GM19043 (cell line): Measurements from ENCODE around the gene WDR6.
"Not testable (repeated sequence)": the region's sequence is repeated elsewhere in the genome, so short reads cannot be mapped to it uniquely, and the experiment has no call there.

Experiments used
- ATAC-seq: cut with Tn5 transposase; IDR thresholded peaks from one replicate; pipeline ENCODE4 v1.9.1; 2021; ENCODE audit warnings: low read depth; ENCODE audit not compliant: unreplicated experiment

The WDR6 gene

DNA sequence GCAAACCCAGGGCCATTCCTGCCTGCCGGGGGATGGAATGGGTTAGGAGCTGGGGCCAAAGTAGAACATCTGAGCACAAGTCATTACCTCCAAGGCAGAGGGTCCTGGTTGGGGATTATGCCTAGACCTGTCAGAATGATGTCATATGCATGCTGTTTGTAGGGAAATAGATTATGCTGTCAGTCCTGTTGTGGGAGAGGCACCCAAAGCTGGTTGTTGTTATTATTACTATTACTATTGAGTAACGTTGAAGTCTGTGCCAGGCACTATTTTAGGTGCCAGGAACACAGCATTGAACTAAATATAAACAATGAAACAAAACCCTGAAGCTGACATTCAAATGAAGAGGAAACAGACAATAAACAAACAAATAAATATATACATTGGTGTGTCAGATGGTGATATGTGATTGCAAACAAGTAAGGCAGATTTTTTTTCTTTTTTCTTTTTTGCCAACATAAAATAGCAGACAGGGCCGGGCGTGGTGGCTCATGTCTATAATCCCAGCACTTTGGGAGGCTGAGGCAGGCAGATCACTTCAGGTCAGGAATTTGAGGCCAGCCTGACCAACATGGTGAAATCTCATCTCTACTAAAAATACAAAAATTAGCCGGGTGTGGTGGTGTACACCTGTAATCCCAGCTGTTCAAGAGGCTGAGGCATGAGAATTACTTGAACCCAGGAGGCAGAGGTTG is 15.2 kb upstream of the WDR6 start:
- no peak for ATAC-seq

DNA sequence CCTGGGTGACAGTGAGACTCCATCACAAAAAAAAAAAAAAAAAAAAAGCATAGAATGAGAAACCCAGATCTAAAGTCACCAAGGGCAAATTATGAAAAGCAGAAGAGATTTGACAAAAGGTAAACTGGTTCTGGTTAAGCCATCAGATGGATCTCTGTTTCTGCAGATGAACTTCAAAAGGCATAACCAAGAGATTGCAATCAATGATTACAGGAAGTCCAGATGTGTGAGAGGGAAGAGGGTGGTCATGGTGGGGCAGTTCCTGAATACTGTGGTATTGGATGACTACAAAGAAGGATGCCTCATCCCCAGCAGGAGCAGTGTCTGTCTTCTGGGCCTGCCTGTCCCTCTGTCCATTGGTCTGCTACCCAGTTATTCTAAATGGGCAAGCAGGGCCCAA is 13.4 kb upstream of the WDR6 start:
- no peak for ATAC-seq

DNA sequence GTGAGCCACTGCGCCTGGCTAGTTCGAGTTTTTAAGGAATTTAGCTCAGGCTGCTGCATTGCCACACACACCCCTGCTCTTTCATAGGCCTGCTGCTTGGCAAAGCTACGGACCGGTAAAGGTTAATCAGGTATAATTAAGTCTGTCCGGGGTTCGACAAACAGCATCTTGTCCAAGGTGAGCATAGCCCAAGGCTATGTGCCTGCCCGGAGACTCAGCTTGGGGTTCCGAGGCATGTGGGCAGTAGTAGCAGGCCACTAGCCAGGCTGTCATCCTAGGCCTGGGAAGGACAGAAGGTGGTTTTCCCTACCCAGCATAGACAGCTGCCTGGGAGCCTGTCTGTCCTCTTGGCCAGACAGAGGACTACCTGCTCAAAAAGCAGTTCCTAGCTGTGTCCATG is 10.6 kb upstream of the WDR6 start:
- no peak for ATAC-seq

DNA sequence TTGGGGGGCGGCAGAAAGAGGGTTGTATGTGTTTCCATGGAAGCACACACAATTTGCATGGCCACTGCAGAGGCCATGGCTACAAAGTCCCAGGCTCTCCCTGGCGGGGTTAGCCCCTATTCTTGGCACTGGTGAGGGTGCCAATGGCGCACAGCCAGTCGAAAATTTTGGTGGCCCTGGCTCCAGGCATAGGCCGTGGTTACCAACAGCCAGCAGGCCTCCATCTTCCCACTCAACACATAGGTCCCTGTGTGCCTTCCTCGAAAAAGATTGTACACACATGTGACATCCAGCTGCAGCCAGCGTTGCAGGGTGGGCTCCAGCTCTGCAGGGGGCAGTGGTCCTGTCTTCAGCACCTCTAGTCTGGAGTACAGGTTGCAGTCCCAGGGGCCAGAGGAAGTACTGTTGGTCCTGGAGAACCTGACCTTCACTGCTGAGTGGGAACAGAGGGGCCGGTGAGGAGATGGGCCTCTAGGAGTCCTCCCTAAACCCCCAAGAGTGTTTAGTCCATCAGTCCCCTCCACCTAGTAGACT is 10.0 kb upstream of the WDR6 start:
- no peak for ATAC-seq

DNA sequence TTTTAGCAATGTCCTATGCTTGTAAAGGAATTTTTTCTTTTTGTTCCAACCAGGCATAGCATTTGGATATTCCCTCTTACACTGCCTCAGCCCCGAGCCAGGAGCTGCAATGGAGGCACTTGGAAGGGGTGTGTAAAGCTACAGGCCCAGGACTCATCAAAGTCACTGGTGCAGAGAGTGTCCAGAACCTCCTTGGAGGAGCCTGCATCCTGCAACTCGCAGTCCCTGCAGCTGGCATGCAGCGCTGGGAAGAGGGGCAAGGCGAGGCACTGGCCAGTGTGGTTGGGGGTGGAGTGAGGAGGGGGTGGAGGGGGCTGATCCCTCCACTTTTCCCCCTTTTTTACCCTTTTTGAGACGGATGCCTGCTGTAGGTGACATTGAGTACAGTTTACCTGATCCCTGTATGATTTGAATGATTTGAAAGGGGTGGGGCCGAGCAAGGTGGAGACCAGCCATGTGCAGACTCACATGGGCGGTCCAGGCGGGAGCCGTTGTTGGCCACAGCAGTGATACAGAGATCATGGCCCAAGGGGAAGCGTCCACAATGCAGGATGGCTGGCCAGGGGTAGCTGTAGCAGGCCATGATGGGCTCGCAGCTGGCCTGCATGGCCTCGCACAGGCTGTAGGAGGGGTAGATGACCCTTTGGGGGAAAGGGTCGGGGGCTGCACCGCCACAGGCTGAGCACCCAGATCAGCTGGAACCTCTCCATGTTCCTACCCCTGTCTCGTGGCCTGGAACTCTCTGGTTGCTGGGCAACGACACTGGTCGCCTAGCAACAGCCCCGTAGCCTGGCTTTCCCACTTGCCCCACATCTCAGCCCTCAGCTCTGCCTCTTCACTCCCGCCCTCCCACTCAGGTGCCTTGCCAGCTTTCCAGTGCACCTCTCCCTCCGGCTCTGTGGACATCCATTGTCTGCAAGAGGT is 9.2 kb upstream of the WDR6 start:
- no peak for ATAC-seq

DNA sequence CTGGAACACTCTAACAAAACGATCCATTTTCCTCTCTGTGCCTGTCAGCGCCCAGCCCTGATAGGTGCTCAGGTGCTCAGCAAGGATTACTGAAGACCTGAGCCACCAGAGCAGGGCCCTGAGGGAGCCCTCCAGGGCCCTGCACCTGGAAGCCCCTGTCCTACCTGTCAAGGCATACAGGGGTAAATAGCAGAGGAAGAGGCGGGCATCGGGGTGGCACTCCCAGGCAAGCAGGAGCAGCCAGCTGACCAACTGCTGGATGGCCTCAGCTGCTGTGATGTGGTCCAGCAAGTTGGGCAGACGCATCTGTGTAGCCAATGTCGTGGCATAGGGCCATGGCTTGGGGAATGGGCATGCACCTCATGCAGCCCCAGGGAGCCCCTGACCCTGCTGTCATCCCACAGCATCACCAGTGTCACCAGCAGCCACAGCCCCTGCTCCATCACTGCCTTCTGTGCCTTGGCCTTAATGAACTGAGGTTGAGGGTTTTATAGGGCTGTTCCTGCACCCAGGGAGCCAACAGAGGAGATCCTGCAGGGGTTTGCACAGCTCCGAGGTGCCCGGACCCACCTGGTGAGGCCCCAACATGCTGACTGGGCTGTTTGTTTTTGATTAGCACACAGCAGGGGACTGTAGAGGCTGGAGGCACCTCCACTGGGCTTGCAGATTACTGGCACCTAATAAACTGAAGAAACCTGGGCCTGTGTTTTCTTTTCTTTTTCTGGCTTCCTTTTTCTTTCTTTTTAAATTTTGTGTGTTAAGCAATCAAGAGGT is 7.9 kb upstream of the WDR6 start:
- no peak for ATAC-seq

DNA sequence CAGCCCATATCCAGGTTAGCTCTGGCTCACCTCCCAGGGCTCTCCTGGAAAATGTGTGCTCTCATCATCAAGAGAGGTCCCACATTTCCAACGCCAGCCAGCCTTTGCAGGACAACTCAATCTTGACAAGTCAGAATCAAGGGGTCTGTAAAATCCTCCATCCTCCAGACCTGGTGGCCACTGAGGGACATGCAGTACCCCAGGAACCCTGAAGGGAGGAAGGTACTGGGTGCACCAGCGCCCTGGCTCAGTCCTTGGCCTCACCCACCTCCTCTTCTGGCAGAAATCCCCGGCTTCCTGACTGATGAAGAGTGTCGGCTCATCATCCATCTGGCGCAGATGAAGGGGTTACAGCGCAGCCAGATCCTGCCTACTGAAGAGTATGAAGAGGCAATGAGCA is 6.0 kb upstream of the WDR6 start:
- ATAC-seq = no peak

DNA sequence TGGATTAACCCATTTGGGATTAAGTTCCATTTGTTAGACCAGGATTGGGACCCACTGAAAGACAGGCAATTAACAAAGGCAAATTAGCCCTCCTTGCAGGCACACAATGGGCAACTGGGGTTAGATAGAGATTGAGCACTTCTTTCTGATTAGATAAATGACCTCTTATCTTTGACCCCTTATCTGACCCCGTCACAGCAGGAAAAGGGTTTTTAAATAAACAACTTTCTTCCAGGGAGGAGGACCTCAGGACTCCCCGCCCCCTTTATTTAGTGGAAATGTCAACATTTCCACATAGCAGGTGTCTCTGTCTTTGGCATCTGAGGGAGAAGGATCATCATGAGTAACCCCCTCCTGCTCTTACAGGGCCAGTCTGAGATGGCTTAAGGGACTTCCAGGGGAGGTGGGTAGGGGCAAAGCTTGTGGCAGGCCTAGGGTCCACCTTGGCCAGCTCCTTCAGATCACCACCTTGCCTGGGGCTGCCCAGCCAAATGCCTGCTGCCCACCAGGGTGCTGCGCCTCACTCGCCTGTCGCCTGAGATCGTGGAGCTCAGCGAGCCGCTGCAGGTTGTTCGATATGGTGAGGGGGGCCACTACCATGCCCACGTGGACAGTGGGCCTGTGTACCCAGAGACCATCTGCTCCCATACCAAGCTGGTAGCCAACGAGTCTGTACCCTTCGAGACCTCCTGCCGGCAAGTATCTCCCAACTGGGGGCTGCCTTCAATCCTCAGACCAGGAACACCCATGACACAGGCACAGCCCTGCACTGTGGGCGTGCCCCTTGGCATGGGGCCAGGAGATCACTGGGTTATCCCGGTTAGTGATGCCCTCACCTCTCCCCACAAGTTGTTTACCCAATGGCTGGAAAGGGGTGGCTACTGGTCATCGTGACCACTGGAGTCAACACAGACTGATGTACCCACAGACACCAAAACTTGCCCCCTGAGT is 2.6 kb upstream of the WDR6 start:
- ATAC-seq = no peak

DNA sequence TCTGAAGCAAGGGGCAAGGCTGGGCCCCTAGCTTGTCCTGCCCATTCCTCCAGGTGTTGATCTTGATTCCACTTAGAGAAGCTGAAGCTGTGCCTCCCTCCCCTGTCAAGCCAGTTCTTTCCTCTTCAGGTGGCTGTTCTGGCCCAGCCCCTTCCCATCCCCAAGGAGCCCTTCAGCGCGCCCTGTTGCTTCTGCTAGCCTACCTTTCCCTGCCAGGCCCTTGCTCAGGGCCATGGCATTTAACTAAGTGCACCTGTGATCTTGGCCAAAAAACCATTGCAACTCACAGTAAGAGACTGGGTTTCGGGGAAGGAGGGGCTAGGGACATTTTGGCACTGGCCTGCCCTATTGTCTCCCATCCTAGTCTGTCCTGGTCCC is 1.9 kb upstream of the WDR6 start:
- ATAC-seq = no peak

DNA sequence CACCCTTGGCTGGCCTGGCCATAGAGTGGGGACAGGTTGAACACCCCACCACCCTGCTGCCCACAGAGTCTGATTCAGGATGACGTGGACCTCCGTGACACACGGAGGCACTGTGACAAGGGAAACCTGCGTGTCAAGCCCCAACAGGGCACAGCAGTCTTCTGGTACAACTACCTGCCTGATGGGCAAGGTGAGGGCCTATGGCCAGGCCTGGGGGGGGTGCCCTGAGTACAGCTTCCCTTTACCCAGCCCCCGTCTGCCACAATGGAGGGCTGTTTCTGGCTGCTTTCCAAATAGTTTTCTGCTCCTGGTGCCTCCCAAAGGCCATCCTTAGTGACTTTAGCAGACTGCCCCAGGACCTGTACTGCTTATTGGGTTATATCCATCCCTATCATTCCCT is 1.2 kb upstream of the WDR6 start:
- no peak for ATAC-seq

DNA sequence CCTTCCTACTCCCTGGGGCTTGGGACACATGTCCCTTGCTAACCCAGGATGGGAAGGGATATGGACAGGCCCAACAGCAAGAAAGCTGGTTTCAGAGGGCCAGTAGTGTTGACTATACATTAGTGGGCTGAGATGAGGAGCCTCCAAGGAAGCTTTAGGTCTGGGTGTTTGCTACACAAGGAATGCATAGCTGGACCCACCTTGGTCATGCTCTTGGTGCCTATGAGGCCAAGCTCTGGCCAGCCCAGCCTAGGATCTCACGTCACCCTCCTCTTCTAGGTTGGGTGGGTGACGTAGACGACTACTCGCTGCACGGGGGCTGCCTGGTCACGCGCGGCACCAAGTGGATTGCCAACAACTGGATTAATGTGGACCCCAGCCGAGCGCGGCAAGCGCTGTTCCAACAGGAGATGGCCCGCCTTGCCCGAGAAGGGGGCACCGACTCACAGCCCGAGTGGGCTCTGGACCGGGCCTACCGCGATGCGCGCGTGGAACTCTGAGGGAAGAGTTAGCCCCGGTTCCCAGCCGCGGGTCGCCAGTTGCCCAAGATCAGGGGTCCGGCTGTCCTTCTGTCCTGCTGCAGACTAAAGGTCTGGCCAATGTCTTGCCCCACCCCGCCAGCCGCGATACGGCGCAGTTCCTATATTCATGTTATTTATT is 653 bp upstream of the WDR6 start:
- ATAC-seq = no peak

DNA sequence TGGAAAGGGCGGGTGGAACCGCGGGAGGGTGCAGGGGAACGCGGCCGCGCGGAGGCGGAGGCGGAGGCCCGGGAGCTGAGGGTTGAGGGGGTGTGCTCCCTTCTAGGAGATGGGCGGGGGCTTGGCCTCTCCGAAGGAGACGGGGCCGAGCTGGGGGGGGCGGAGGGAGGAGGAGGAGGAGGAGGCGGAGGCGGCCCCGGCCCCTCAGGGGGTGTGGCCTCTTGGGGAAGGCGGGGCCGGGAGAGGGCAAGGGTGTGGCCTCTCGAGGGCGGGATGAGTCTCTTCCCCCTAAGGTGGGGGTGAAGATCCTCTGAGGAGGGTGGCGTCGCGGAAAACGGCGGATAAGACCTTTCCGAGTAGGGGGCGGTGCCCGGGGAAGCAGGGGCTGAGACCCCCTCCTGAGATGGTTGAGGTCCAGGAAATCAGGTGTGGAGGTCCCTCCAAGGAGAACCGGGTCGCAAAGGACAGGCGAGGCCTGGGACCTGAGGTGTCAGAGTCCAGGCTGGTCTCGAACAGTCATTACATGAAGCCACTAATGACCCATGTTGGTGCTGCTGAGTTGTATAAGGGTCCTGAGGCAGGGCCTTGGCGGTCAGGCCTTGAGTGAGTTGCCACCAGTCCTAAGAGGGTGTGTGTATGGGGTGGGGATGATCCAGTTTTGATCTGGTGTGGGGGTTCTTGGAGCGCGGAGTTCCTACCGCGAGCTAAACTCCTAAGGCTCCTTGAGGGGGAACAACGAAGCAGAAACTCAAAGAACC is 759 bp downstream of the WDR6 start:
- peak; percentile 38 for ATAC-seq

DNA sequence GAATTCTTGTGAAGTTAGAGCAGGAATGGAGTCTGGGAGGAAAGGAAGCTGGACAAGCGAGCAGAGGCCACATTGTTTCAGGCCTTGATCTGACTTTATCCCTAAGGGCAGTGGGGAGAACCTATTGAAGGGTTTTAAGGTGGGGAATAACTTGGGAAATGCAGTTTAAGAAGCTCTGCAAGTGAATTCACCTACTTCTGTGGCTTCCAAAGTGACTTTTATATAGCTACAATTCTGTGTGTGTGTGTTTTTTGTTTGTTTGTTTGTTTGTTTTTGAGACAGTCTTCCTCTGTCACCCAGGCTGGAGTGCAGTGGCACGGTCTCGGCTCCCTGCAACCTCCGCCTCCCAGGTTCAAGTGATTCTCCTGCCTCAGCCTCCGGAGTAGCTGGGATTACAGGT is 1.4 kb downstream of the WDR6 start:
- not testable (repeated sequence) for ATAC-seq

DNA sequence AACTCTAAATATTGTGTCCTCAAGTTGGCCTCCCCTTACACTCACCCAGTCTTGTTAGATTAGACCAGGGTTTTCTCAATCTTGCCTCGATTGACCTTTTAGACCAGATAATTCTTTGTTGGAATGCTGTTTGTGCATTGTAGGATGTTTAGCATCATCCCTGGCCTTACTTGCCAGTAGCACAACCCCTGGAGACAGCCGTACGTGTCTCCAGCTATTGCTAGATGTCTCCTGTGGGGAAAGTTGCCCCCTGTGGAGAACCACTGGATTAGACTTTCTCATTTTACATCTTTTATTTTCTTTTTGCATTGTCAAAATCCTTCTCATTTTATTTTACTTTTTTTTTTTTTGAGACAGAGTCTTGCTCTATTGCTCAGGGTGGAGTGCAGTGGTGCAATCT is 2.2 kb downstream of the WDR6 start:
- no peak for ATAC-seq

DNA sequence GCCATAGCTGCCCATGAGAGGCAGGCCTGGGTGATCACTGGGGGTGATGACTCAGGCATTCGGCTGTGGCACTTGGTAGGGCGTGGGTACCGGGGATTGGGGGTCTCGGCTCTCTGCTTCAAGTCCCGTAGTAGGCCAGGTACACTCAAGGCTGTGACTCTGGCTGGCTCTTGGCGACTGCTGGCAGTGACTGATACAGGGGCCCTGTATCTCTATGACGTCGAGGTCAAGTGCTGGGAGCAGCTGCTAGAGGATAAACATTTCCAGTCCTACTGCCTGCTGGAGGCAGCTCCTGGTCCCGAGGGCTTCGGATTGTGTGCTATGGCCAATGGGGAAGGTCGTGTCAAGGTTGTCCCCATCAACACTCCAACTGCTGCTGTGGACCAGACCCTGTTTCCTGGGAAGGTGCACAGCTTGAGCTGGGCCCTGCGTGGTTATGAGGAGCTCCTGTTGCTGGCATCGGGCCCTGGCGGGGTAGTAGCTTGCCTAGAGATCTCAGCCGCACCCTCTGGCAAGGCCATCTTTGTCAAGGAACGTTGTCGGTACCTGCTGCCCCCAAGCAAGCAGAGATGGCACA is 5.3 kb downstream of the WDR6 start:
- ATAC-seq = no peak

DNA sequence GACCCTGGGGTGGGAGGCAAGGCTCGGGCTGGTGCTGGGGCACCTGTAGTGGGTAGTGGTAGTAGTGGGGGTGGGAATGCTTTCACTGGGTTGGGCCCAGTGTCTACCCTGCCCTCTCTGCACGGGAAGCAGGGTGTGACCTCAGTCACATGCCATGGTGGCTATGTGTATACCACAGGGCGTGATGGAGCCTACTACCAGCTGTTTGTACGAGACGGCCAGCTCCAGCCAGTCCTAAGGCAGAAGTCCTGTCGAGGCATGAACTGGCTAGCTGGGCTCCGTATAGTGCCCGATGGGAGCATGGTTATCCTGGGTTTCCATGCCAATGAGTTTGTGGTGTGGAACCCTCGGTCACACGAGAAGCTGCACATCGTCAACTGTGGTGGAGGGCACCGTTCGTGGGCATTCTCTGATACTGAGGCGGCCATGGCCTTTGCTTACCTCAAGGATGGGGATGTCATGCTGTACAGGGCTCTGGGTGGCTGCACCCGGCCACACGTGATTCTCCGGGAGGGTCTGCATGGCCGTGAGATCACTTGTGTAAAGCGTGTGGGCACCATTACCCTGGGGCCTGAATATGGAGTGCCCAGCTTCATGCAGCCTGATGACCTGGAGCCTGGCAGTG is 6.0 kb downstream of the WDR6 start:
- no peak for ATAC-seq

DNA sequence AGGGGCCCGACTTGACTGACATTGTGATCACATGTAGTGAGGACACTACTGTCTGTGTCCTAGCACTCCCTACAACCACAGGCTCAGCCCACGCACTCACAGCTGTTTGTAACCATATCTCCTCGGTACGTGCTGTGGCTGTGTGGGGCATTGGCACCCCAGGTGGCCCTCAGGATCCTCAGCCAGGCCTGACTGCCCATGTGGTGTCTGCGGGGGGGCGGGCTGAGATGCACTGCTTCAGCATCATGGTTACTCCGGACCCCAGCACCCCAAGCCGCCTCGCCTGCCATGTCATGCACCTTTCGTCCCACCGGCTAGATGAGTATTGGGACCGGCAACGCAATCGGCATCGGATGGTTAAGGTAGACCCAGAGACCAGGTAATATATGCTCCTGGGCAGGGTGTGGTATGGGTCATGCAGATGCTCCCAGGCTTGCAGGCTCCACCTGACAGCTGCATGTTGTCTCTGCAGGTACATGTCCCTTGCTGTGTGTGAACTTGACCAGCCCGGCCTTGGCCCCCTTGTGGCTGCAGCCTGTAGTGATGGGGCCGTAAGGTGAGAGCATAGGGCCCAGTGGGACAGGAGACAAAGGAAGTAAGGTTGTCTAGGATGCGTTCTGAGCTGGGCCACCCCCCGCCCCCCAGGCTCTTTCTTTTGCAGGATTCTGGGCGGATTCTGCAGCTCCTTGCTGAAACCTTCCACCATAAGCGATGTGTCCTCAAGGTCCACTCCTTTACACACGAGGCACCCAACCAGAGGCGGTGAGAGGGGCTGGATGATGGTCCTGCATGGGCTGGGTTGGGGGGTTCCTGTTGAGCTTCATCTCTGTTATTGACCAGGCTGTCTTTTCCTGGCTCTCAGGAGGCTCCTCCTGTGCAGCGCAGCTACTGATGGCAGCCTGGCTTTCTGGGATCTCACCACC is 6.8 kb downstream of the WDR6 start:
- no peak for ATAC-seq
